AML-193 (cell line): ENCODE results near the gene CMC2.

Source experiments
- DNase-seq, 2 experiments: peaks; one replicate each; lab custom pipeline; 2025; lab: John Stamatoyannopoulos, UW

Gene CMC2

GRCh38 chr16:80931801-80932707, 74.6 kb downstream of the CMC2 start:
- DNase-seq = no peak

- no peak for DNase-seq
Measured at GRCh38 chr16:80924372-80924978, 82.2 kb downstream of the CMC2 start.

- DNase-seq = no peak
Measured at GRCh38 chr16:80923356-80923755, 83.3 kb downstream of the CMC2 start.
